22Rv1 (cell line): Measurements from ENCODE around the gene THADA.

Source experiments
- CTCF ChIP-seq: fragments of 450-650 bp; IDR thresholded peaks from 2 replicates; pipeline ENCODE4 v1.5.1; 2017; ENCODE audit warnings: mild to moderate bottlenecking
- ZFX ChIP-seq: fragments of 450-650 bp; IDR thresholded peaks from 2 replicates; pipeline ENCODE4 v1.6.1; 2017; ENCODE audit warnings: antibody characterized with exemption, borderline replicate concordance

GRCh38 chr2:43285987-43286386 lies 309.9 kb downstream of the THADA start:
- TF ChIP-seq CTCF, result no peak
- no peak for TF ChIP-seq ZFX
